A549 (cell line): ENCODE measurements around the gene GARIN1A. TPM values are rescaled to one million over a fixed set of nuclear protein-coding genes. Genes with fewer than 3 reads are reported as not detected.
A peak's percentile ranks its signal among the peaks of the same experiment; 100 is the strongest.

ENCODE experiments used
- ATAC-seq, 2 experiments: fragments of 200-7000 bp in 1 of 2; fragments of >200 bp in 1 of 2; cut with Nextera tagmentation in 1 of 2; cut with Tn5 transposase in 1 of 2; 3 replicates each; pipeline versions ENCODE4 v1.8.0 to v1.9.1; 2018 to 2020; ENCODE audit warnings: mild to moderate bottlenecking in 1 of 2, moderate library complexity in 1 of 2
- CTCF ChIA-PET: fragments of 300-600 bp; sonication (Branson Sonifier 250); formaldehyde crosslinking; extraction: SDS; loops from one replicate; lab custom pipeline; 2021; ENCODE audit warnings: antibody characterized with exemption, inconsistent platforms; lab: Yijun Ruan, JAX
- POLR2A ChIA-PET: fragments of 350-600 bp; formaldehyde crosslinking; extraction: SDS; loops from one replicate; lab custom pipeline; 2021; ENCODE audit warnings: antibody characterized with exemption, inconsistent platforms; lab: Yijun Ruan, JAX
- DNase-seq, 2 experiments: peaks; one replicate each; pipeline versions ENCODE4 v3.0.0 to v3.0.0-alpha.2; 2011 to 2016; ENCODE audit warnings: low read depth in 1 of 2, low spot score in 1 of 2
- FAIRE-seq: peaks from 2 replicates; lab custom pipeline; 2011; peaks lifted over from hg19 to GRCh38; lab: Jason Lieb, UNC
- H3K27ac ChIP-seq, 2 experiments: fragments of >200 bp; sonication (Bioruptor Twin); formaldehyde crosslinking; 3 replicates each; pipeline ENCODE4 v1.5.1; 2016 to 2017
- H3K4me1 ChIP-seq: fragments of >200 bp; sonication (Bioruptor Twin); formaldehyde crosslinking; 3 replicates; pipeline ENCODE4 v1.6.1; 2016
- H3K4me2 ChIP-seq: fragments of >200 bp; sonication (Bioruptor Twin); formaldehyde crosslinking; 3 replicates; pipeline ENCODE4 v1.6.1; 2016
- H3K4me3 ChIP-seq: fragments of >200 bp; sonication (Bioruptor Twin); formaldehyde crosslinking; 3 replicates; pipeline ENCODE4 v1.5.1; 2016
- H3K9me3 ChIP-seq: fragments of >200 bp; sonication (Bioruptor Twin); formaldehyde crosslinking; 3 replicates; pipeline ENCODE4 v1.6.1; 2016
- BHLHE40 ChIP-seq: IDR thresholded peaks from 2 replicates; pipeline ENCODE4 v1.6.1; 2012; ENCODE audit warnings: low read depth, low read length, inconsistent platforms
- CBX2 ChIP-seq: fragments of 200-600 bp; sonication (generic); IDR thresholded peaks from 2 replicates; pipeline ENCODE4 v1.6.1; 2016; ENCODE audit warnings: low read depth, mild to moderate bottlenecking, borderline replicate concordance
- CBX8 ChIP-seq: fragments of 200-600 bp; sonication (generic); IDR thresholded peaks from 2 replicates; pipeline ENCODE4 v1.6.1; 2016
- CEBPB ChIP-seq, 2 experiments: fragments of >200 bp in 1 of 2; sonication (Bioruptor Twin) in 1 of 2; formaldehyde crosslinking in 1 of 2; IDR thresholded peaks; 2 replicates each; pipeline ENCODE4 v1.6.1; 2012 to 2016
- CTCF ChIP-seq: fragments of >200 bp; sonication (Bioruptor Twin); formaldehyde crosslinking; IDR thresholded peaks from 3 replicates; pipeline ENCODE4 v1.5.1; 2016
- FOSL2 ChIP-seq, 2 experiments: fragments of 450-650 bp in 1 of 2; fragments of >200 bp in 1 of 2; sonication (Bioruptor Twin) in 1 of 2; formaldehyde crosslinking; IDR thresholded peaks; 2 replicates each; pipeline versions ENCODE4 v1.5.0 to v1.6.1; 2016 to 2020; ENCODE audit warnings: mild to moderate bottlenecking in 1 of 2, moderate library complexity in 1 of 2
- HDAC2 ChIP-seq: fragments of 200-600 bp; sonication (generic); IDR thresholded peaks from 2 replicates; pipeline ENCODE4 v1.6.1; 2016
- KDM1A ChIP-seq: fragments of 200-600 bp; sonication (generic); IDR thresholded peaks from 2 replicates; pipeline ENCODE4 v1.6.1; 2016; ENCODE audit warnings: low read depth, mild to moderate bottlenecking
- KDM5A ChIP-seq: fragments of 200-600 bp; sonication (generic); IDR thresholded peaks from 2 replicates; pipeline ENCODE4 v1.6.1; 2016; ENCODE audit warnings: antibody characterized with exemption, mild to moderate bottlenecking
- MAFK ChIP-seq: fragments of 450-650 bp; IDR thresholded peaks from 2 replicates; pipeline ENCODE4 v1.6.1; 2014; ENCODE audit not compliant: partially characterized antibody
- MAX ChIP-seq: IDR thresholded peaks from 2 replicates; pipeline ENCODE4 v1.6.1; 2012
- MAZ ChIP-seq: fragments of 150-350 bp; IDR thresholded peaks from 2 replicates; pipeline ENCODE4 v1.6.1; 2014; ENCODE audit warnings: antibody characterized with exemption, low read depth, low read length, borderline replicate concordance
- NPAS2 ChIP-seq: fragments of 250-450 bp; sonication (Bioruptor Pico); IDR thresholded peaks from 2 replicates; pipeline ENCODE4 v1.8.0; 2022; ENCODE audit warnings: mild to moderate bottlenecking, moderate library complexity, borderline replicate concordance
- PHF8 ChIP-seq: fragments of 200-600 bp; sonication (generic); IDR thresholded peaks from 2 replicates; pipeline ENCODE4 v1.6.1; 2016; ENCODE audit warnings: low read depth, mild to moderate bottlenecking, antibody characterized with exemption, moderate library complexity, borderline replicate concordance
- TFCP2L1 ChIP-seq: fragments of 250-450 bp; sonication (Bioruptor Pico); IDR thresholded peaks from 2 replicates; pipeline ENCODE4 v1.5.0; 2021; ENCODE audit warnings: mild to moderate bottlenecking
- ZFP36 ChIP-seq: fragments of 450-650 bp; IDR thresholded peaks from 2 replicates; pipeline ENCODE4 v1.6.1; 2014; ENCODE audit warnings: borderline replicate concordance; ENCODE audit not compliant: partially characterized antibody
- ZSCAN20 ChIP-seq: fragments of 250-450 bp; sonication (Bioruptor Pico); IDR thresholded peaks from 2 replicates; pipeline ENCODE4 v1.8.0; 2022; ENCODE audit warnings: mild to moderate bottlenecking, moderate library complexity
- WGBS: methylation state at CpG from one replicate; pipeline ENCODE4 v1.1.6; 2017; ENCODE audit errors: missing lambda C conversion rate; 5-methylcytosine and 5-hydroxymethylcytosine counted together
- polyA plus RNA-seq, 4 experiments: library from polyadenylated mRNA; depleted of rRNA in 3 of 4; stranded (reverse); fragments of >200 nt; fragmentation: RNase III in 1 of 4; extraction: RNeasy Plus Mini Kit Qiagen cat#74134 plus additional on column Dnase treatment in 1 of 4; gene quantifications; 2 replicates in 3 of 4; 3 replicates in 1 of 4; pipeline ENCODE4 v1.2.3, GENCODE V29; 2011 to 2017
- TF ChIP-seq, protein P1 (sequence below): IDR thresholded peaks from 2 replicates; pipeline ENCODE4 v1.6.1; 2012
- TF ChIP-seq, protein P2 (sequence below): fragments of 450-650 bp; IDR thresholded peaks from 2 replicates; pipeline ENCODE4 v1.6.1; 2014; ENCODE audit warnings: antibody characterized with exemption
- TF ChIP-seq, protein P3 (sequence below): fragments of 250-450 bp; sonication (Bioruptor Pico); IDR thresholded peaks from 2 replicates; pipeline ENCODE4 v1.5.0; 2021; ENCODE audit warnings: mild to moderate bottlenecking, moderate library complexity, borderline replicate concordance

GARIN1A gene
- polyA plus RNA-seq, 2 of the 4 experiments (the other 2 are of a cell fraction), result 0.30 to 0.37 TPM

DNA sequence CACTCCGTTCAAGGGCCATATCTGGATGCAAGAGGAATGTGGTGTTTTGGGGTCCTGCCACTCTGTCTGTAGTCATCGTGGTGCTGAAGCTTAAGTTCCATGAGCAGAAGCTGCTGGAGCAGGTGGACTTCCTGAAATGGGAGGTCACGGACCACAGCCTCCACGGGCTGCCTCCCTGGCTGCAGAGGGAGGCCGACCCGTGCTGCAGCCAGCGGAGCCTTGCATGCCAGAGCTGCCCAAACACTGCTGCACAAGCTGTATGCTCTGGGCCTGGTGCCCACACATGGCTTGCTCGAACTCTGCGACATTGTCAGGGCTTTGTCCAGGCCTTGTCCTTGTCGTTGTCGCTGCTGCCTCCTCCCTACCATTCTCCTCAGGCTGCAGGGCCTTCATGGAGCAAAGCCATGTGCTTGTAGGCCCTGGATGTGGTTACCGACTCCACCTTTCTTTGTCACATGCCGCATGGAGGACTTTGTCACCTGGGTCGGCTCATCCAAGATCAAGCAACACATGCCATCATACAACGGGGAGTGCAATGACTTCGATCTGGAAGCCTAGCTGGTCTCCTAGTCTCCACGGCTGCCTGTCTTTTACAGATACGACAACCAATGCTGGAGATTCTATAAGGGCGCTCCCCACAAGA lies 21.4 kb downstream of the GARIN1A start:
- Histone ChIP-seq H3K4me2 (no peak overlapping the region), H3K27ac (no peak overlapping the region), H3K9me3 (no peaks in the 10 kb centered on the region), H3K4me1 (no peaks in the 10 kb centered on the region), H3K4me3 (no peak overlapping the region)
- TF ChIP-seq ZSCAN20 (no peak), CBX8 (no peak), CTCF (no peak), NPAS2 (no peak), MAZ (no peak), HDAC2 (no peak), BHLHE40 (no peak), KDM5A (no peak), MAX (no peak), CEBPB (IDR thresholded peaks at IDR 0.05) (no peak), TFCP2L1 (CRISPR knock-in tag) (no peak), FOSL2 (IDR thresholded peaks at IDR 0.05) (no peak), FOSL2 (CRISPR knock-in tag; IDR thresholded peaks at IDR 0.05) (no peak), PHF8 (no peak), CBX2 (no peak)
- TF ChIP-seq, protein P1, sequence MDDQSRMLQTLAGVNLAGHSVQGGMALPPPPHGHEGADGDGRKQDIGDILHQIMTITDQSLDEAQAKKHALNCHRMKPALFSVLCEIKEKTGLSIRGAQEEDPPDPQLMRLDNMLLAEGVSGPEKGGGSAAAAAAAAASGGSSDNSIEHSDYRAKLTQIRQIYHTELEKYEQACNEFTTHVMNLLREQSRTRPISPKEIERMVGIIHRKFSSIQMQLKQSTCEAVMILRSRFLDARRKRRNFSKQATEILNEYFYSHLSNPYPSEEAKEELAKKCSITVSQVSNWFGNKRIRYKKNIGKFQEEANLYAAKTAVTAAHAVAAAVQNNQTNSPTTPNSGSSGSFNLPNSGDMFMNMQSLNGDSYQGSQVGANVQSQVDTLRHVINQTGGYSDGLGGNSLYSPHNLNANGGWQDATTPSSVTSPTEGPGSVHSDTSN, result no peak
- TF ChIP-seq, protein P2, sequence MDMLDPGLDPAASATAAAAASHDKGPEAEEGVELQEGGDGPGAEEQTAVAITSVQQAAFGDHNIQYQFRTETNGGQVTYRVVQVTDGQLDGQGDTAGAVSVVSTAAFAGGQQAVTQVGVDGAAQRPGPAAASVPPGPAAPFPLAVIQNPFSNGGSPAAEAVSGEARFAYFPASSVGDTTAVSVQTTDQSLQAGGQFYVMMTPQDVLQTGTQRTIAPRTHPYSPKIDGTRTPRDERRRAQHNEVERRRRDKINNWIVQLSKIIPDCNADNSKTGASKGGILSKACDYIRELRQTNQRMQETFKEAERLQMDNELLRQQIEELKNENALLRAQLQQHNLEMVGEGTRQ, result no peak
- TF ChIP-seq, protein P3, sequence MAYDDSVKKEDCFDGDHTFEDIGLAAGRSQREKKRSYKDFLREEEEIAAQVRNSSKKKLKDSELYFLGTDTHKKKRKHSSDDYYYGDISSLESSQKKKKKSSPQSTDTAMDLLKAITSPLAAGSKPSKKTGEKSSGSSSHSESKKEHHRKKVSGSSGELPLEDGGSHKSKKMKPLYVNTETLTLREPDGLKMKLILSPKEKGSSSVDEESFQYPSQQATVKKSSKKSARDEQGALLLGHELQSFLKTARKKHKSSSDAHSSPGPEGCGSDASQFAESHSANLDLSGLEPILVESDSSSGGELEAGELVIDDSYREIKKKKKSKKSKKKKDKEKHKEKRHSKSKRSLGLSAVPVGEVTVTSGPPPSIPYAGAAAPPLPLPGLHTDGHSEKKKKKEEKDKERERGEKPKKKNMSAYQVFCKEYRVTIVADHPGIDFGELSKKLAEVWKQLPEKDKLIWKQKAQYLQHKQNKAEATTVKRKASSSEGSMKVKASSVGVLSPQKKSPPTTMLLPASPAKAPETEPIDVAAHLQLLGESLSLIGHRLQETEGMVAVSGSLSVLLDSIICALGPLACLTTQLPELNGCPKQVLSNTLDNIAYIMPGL (CRISPR knock-in tag), result no peak
- POLR2A ChIA-PET, result no interaction called here
- ATAC-seq (no peak), DNase-seq (no peak), FAIRE-seq (no peak)
- WGBS, result 73% methylated on average over 19 of the region's 19 CpGs
- CTCF ChIA-PET, result interaction anchor here (0.6 kb wide), 1 partner anchor 280 kb away, joined by 3 read pairs; no protein-coding TSS in a partner anchor

- FAIRE-seq (no peak), ATAC-seq (no peak), DNase-seq (no peak)
- TF ChIP-seq MAFK, result peak; percentile 91
- TF ChIP-seq FOSL2 (IDR thresholded peaks at IDR 0.05), result no peak
- no peak for TF ChIP-seq FOSL2 (CRISPR knock-in tag; IDR thresholded peaks at IDR 0.05)
- no peak for TF ChIP-seq ZFP36
- TF ChIP-seq KDM1A, result no peak
- no peak overlapping the region for H3K4me2 ChIP-seq
- ChIA-PET POLR2A (no interaction called here), CTCF (interaction anchor here (0.6 to 1.5 kb wide), 3 partner anchors 25 to 190 kb away, joined by 3 to 4 read pairs (median 4); no protein-coding TSS in a partner anchor)
- H3K4me3 ChIP-seq, result no peak overlapping the region
- no peaks in the 10 kb centered on the region for H3K9me3 ChIP-seq
- H3K27ac ChIP-seq, result no peak overlapping the region
- 14% methylated on average over 2 of the region's 2 CpGs for WGBS
- no peaks in the 10 kb centered on the region for H3K4me1 ChIP-seq
These were observed 22.6 kb downstream of the GARIN1A start for GRCh38 chr7:128694738-128695137.
